Upper lobe of left lung (tissue), 4 donors: ENCODE results near the gene ALOX12B.

Source experiments
- EP300 ChIP-seq, 4 donors: sonication (generic); formaldehyde crosslinking; IDR thresholded peaks; one replicate each; pipeline ENCODE4 v1.5.1; 2017; ENCODE audit warnings: antibody characterized with exemption in 4 of 4, control low read depth in 2 of 4
- POLR2A ChIP-seq, 4 donors: fragments of 450-650 bp; IDR thresholded peaks; one replicate each; pipeline ENCODE4 v1.5.1; 2016 to 2017; ENCODE audit warnings: antibody characterized with exemption in 4 of 4, mild to moderate bottlenecking in 2 of 4
- TF ChIP-seq, protein P1 (sequence below), 6 experiments: fragments of 450-650 bp in 4 of 6; fragments of 200-600 bp in 2 of 6; sonication (generic) in 2 of 6; IDR thresholded peaks; one replicate each; pipeline ENCODE4 v1.5.1; 2016 to 2019; ENCODE audit warnings: antibody characterized with exemption in 6 of 6

- TF ChIP-seq, protein P1, sequence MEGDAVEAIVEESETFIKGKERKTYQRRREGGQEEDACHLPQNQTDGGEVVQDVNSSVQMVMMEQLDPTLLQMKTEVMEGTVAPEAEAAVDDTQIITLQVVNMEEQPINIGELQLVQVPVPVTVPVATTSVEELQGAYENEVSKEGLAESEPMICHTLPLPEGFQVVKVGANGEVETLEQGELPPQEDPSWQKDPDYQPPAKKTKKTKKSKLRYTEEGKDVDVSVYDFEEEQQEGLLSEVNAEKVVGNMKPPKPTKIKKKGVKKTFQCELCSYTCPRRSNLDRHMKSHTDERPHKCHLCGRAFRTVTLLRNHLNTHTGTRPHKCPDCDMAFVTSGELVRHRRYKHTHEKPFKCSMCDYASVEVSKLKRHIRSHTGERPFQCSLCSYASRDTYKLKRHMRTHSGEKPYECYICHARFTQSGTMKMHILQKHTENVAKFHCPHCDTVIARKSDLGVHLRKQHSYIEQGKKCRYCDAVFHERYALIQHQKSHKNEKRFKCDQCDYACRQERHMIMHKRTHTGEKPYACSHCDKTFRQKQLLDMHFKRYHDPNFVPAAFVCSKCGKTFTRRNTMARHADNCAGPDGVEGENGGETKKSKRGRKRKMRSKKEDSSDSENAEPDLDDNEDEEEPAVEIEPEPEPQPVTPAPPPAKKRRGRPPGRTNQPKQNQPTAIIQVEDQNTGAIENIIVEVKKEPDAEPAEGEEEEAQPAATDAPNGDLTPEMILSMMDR (IDR thresholded peaks at IDR 0.05), result no peak
- no peak for TF ChIP-seq EP300 (IDR thresholded peaks at IDR 0.05)
- TF ChIP-seq POLR2A (IDR thresholded peaks at IDR 0.05), result peak in 1 of 4 donors; percentile 16
Observed at GRCh38 chr17:8044819-8045810, 42.4 kb downstream of the ALOX12B start.
